A549 (cell line): ENCODE measurements around the gene TMEM266. TPM values are rescaled to one million over a fixed set of nuclear protein-coding genes. Genes with fewer than 3 reads are reported as not detected.

Source experiments
- ATAC-seq, 2 experiments: fragments of 200-7000 bp in 1 of 2; fragments of >200 bp in 1 of 2; cut with Nextera tagmentation in 1 of 2; cut with Tn5 transposase in 1 of 2; 3 replicates each; pipeline versions ENCODE4 v1.8.0 to v1.9.1; 2018 to 2020; ENCODE audit warnings: mild to moderate bottlenecking in 1 of 2, moderate library complexity in 1 of 2
- CTCF ChIA-PET: fragments of 300-600 bp; sonication (Branson Sonifier 250); formaldehyde crosslinking; extraction: SDS; loops from one replicate; lab custom pipeline; 2021; ENCODE audit warnings: antibody characterized with exemption, inconsistent platforms; lab: Yijun Ruan, JAX
- POLR2A ChIA-PET: fragments of 350-600 bp; formaldehyde crosslinking; extraction: SDS; loops from one replicate; lab custom pipeline; 2021; ENCODE audit warnings: antibody characterized with exemption, inconsistent platforms; lab: Yijun Ruan, JAX
- DNase-seq, 2 experiments: peaks; one replicate each; pipeline versions ENCODE4 v3.0.0 to v3.0.0-alpha.2; 2011 to 2016; ENCODE audit warnings: low read depth in 1 of 2, low spot score in 1 of 2
- FAIRE-seq: peaks from 2 replicates; lab custom pipeline; 2011; peaks lifted over from hg19 to GRCh38; lab: Jason Lieb, UNC
- H3K27ac ChIP-seq, 2 experiments: fragments of >200 bp; sonication (Bioruptor Twin); formaldehyde crosslinking; 3 replicates each; pipeline ENCODE4 v1.5.1; 2016 to 2017
- H3K4me1 ChIP-seq: fragments of >200 bp; sonication (Bioruptor Twin); formaldehyde crosslinking; 3 replicates; pipeline ENCODE4 v1.6.1; 2016
- H3K4me2 ChIP-seq: fragments of >200 bp; sonication (Bioruptor Twin); formaldehyde crosslinking; 3 replicates; pipeline ENCODE4 v1.6.1; 2016
- H3K4me3 ChIP-seq: fragments of >200 bp; sonication (Bioruptor Twin); formaldehyde crosslinking; 3 replicates; pipeline ENCODE4 v1.5.1; 2016
- H3K9me3 ChIP-seq: fragments of >200 bp; sonication (Bioruptor Twin); formaldehyde crosslinking; 3 replicates; pipeline ENCODE4 v1.6.1; 2016
- ATOH8 ChIP-seq: fragments of 250-450 bp; sonication (Bioruptor Pico); IDR thresholded peaks from 2 replicates; pipeline ENCODE4 v1.5.0; 2020; ENCODE audit warnings: low read depth, mild to moderate bottlenecking, moderate library complexity
- CBX2 ChIP-seq: fragments of 200-600 bp; sonication (generic); IDR thresholded peaks from 2 replicates; pipeline ENCODE4 v1.6.1; 2016; ENCODE audit warnings: low read depth, mild to moderate bottlenecking, borderline replicate concordance
- CHD4 ChIP-seq: fragments of 200-600 bp; sonication (generic); IDR thresholded peaks from 2 replicates; pipeline ENCODE4 v1.6.1; 2016; ENCODE audit warnings: antibody characterized with exemption, mild to moderate bottlenecking, borderline replicate concordance
- ESRRA ChIP-seq: fragments of 150-350 bp; IDR thresholded peaks from 2 replicates; pipeline ENCODE4 v1.6.1; 2014; ENCODE audit warnings: mild to moderate bottlenecking, low read length, borderline replicate concordance
- FOSB ChIP-seq: fragments of 250-450 bp; sonication (Bioruptor Pico); IDR thresholded peaks from 2 replicates; pipeline ENCODE4 v1.5.0; 2020; ENCODE audit warnings: mild to moderate bottlenecking, moderate library complexity
- FOSL2 ChIP-seq, 2 experiments: fragments of 450-650 bp in 1 of 2; fragments of >200 bp in 1 of 2; sonication (Bioruptor Twin) in 1 of 2; formaldehyde crosslinking; IDR thresholded peaks; 2 replicates each; pipeline versions ENCODE4 v1.5.0 to v1.6.1; 2016 to 2020; ENCODE audit warnings: mild to moderate bottlenecking in 1 of 2, moderate library complexity in 1 of 2
- HDAC2 ChIP-seq: fragments of 200-600 bp; sonication (generic); IDR thresholded peaks from 2 replicates; pipeline ENCODE4 v1.6.1; 2016
- HOXA7 ChIP-seq: fragments of 250-450 bp; sonication (Bioruptor Pico); IDR thresholded peaks from 2 replicates; pipeline ENCODE4 v1.5.0; 2020; ENCODE audit warnings: mild to moderate bottlenecking, moderate library complexity
- HOXB5 ChIP-seq: fragments of 250-450 bp; sonication (Bioruptor Pico); IDR thresholded peaks from 2 replicates; pipeline ENCODE4 v1.5.0; 2020; ENCODE audit warnings: mild to moderate bottlenecking, moderate library complexity
- JUN ChIP-seq, 2 experiments: fragments of >200 bp; sonication (Bioruptor Twin); formaldehyde crosslinking; IDR thresholded peaks; 2 replicates in 1 of 2; 3 replicates in 1 of 2; pipeline ENCODE4 v1.6.1; 2016 to 2017
- JUNB ChIP-seq: fragments of >200 bp; sonication (Bioruptor Twin); formaldehyde crosslinking; IDR thresholded peaks from 2 replicates; pipeline ENCODE4 v1.6.1; 2016
- NFE2L2 ChIP-seq: fragments of 150-350 bp; conservative IDR thresholded peaks from 2 replicates; pipeline ENCODE4 v1.6.1; 2014; ENCODE audit warnings: low read length
- POLR2A ChIP-seq: IDR thresholded peaks from 2 replicates; pipeline ENCODE4 v1.6.1; 2012; ENCODE audit warnings: mild to moderate bottlenecking, low read length
- RCOR1 ChIP-seq: fragments of 150-350 bp; IDR thresholded peaks from 2 replicates; pipeline ENCODE4 v1.6.1; 2014; ENCODE audit warnings: antibody characterized with exemption, low read length, low read depth
- RNF2 ChIP-seq: fragments of 200-600 bp; sonication (generic); IDR thresholded peaks from 2 replicates; pipeline ENCODE4 v1.6.1; 2016; ENCODE audit warnings: low read depth, mild to moderate bottlenecking, antibody characterized with exemption, moderate library complexity, borderline replicate concordance
- SMC3 ChIP-seq: fragments of >200 bp; sonication (Bioruptor Twin); formaldehyde crosslinking; IDR thresholded peaks from 3 replicates; pipeline ENCODE4 v1.6.1; 2018; ENCODE audit warnings: inconsistent platforms
- SREBF2 ChIP-seq: fragments of 450-650 bp; IDR thresholded peaks from 2 replicates; pipeline ENCODE4 v1.6.1; 2014; ENCODE audit warnings: mild to moderate bottlenecking, moderate library complexity
- ZC3H11A ChIP-seq: fragments of 450-650 bp; IDR thresholded peaks from 2 replicates; pipeline ENCODE4 v1.6.1; 2014; ENCODE audit warnings: antibody characterized with exemption, mild to moderate bottlenecking
- ZNF302 ChIP-seq: fragments of 250-450 bp; sonication (Bioruptor Pico); IDR thresholded peaks from 2 replicates; pipeline ENCODE4 v1.9.0; 2021; ENCODE audit warnings: inconsistent platforms, mild to moderate bottlenecking, moderate library complexity
- WGBS: methylation state at CpG from one replicate; pipeline ENCODE4 v1.1.6; 2017; ENCODE audit errors: missing lambda C conversion rate; 5-methylcytosine and 5-hydroxymethylcytosine counted together
- polyA plus RNA-seq, 4 experiments: library from polyadenylated mRNA; depleted of rRNA in 3 of 4; stranded (reverse); fragments of >200 nt; fragmentation: RNase III in 1 of 4; extraction: RNeasy Plus Mini Kit Qiagen cat#74134 plus additional on column Dnase treatment in 1 of 4; gene quantifications; 2 replicates in 3 of 4; 3 replicates in 1 of 4; pipeline ENCODE4 v1.2.3, GENCODE V29; 2011 to 2017
- TF ChIP-seq, protein P1 (sequence below): fragments of 200-600 bp; sonication (generic); IDR thresholded peaks from 2 replicates; pipeline ENCODE4 v1.6.1; 2016; ENCODE audit warnings: antibody characterized with exemption, mild to moderate bottlenecking, moderate library complexity
- TF ChIP-seq, protein P2 (sequence below): fragments of >200 bp; sonication (Bioruptor Twin); formaldehyde crosslinking; IDR thresholded peaks from 2 replicates; pipeline ENCODE4 v1.6.1; 2016

Gene TMEM266
- polyA plus RNA-seq, 2 of the 4 experiments (the other 2 are of a cell fraction): 0.06 to 0.08 TPM

DNA sequence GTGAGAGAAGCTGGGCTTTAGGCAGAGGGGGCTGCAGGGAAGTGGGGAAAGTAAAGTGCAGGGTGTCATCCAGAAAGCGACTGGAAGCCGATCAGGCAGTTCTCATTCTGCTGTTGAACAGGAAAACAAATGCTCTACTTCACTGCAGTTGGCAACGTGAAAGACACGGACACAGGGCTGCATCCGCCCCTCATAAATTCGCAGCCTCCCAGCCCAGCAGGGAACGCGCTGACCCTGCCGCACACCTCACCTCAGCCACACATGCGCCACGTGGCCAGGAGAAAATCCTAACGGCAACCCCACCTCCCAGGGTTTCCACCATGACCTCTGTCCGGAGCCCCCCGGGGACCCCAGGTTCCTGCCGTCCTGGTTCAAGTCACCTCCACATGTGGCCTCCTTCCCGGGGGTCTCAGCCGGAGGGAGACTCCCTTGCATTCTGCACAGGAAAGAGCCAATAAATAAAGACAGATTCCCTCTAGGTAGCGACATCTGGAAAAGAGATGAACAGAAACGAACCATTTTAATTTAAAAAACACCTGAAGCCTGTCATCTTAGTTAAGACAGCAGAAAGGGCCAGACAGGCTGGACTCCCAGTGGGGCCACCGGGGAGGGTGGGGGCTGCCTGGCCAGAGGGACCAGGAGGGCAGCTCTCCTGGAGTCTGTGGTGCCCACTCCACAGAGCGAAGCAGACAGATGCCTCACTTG is 118.7 kb downstream of the TMEM266 start:
- H3K4me1 ChIP-seq: peaks cover 11% of the 10 kb centered on the region; the same call in 2 of the 3 replicates
- TF ChIP-seq RNF2 (no peak), ATOH8 (CRISPR knock-in tag) (no peak), FOSB (no peak), CBX2 (no peak)
- TF ChIP-seq, protein P1, sequence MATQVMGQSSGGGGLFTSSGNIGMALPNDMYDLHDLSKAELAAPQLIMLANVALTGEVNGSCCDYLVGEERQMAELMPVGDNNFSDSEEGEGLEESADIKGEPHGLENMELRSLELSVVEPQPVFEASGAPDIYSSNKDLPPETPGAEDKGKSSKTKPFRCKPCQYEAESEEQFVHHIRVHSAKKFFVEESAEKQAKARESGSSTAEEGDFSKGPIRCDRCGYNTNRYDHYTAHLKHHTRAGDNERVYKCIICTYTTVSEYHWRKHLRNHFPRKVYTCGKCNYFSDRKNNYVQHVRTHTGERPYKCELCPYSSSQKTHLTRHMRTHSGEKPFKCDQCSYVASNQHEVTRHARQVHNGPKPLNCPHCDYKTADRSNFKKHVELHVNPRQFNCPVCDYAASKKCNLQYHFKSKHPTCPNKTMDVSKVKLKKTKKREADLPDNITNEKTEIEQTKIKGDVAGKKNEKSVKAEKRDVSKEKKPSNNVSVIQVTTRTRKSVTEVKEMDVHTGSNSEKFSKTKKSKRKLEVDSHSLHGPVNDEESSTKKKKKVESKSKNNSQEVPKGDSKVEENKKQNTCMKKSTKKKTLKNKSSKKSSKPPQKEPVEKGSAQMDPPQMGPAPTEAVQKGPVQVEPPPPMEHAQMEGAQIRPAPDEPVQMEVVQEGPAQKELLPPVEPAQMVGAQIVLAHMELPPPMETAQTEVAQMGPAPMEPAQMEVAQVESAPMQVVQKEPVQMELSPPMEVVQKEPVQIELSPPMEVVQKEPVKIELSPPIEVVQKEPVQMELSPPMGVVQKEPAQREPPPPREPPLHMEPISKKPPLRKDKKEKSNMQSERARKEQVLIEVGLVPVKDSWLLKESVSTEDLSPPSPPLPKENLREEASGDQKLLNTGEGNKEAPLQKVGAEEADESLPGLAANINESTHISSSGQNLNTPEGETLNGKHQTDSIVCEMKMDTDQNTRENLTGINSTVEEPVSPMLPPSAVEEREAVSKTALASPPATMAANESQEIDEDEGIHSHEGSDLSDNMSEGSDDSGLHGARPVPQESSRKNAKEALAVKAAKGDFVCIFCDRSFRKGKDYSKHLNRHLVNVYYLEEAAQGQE: no peak
- TF ChIP-seq, protein P2, sequence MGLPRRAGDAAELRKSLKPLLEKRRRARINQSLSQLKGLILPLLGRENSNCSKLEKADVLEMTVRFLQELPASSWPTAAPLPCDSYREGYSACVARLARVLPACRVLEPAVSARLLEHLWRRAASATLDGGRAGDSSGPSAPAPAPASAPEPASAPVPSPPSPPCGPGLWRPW: no peak
- FAIRE-seq (no peak), ATAC-seq (no peak), DNase-seq (no peak)
- WGBS: 66% methylated on average over 21 of the region's 21 CpGs
- H3K27ac ChIP-seq: peak overlapping the region; percentile 47 to 67; a peak in 5 of 6 replicates
- H3K4me2 ChIP-seq: peak overlapping the region; percentile 38; the same call in 1 of the 3 replicates
- POLR2A ChIA-PET: no interaction called here
- no peaks in the 10 kb centered on the region for H3K9me3 ChIP-seq
- CTCF ChIA-PET: interaction anchor here (1.2 to 5.5 kb wide), 7 partner anchors 8 to 30 kb away, joined by 3 to 34 read pairs (median 7); no protein-coding TSS in a partner anchor
- no peak overlapping the region for H3K4me3 ChIP-seq

DNA sequence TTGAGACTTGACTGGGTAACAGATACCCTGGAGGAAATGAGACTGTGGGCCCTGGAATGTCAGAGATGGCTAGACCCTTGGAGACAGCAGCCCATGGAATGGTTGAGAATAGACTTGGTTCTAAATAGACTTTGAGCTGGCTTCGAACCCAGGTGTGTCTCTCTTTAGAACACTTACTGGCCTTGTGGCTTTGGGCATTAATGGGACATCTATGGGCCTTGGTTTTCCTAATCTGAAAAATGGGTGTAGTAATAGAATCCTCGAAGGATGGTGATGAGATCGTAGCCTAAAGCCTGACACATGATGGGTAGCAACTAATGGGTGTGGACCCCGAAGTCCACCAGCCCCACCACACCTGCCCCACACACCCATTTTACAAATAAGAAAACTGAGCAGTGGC is 119.2 kb downstream of the TMEM266 start:
- FAIRE-seq (no peak), DNase-seq (no peak)
- ChIA-PET CTCF (interaction anchor here (0.9 to 3.0 kb wide), 5 partner anchors 10 to 31 kb away, joined by 3 to 11 read pairs (median 6); no protein-coding TSS in a partner anchor), POLR2A (no interaction called here)
- Histone ChIP-seq H3K4me1 (peaks cover 11% of the 10 kb centered on the region; the same call in 2 of the 3 replicates), H3K4me3 (no peak overlapping the region)
- no peak for TF ChIP-seq ZNF302 (CRISPR knock-in tag)
- no peak for TF ChIP-seq RCOR1
- no peak for TF ChIP-seq ESRRA
- no peak for TF ChIP-seq JUNB
- TF ChIP-seq HOXB5 (CRISPR knock-in tag): no peak
- TF ChIP-seq ZC3H11A: no peak
- TF ChIP-seq SREBF2: no peak
- no peak for TF ChIP-seq HDAC2
- TF ChIP-seq JUN (IDR thresholded peaks at IDR 0.05): no peak
- no peak for TF ChIP-seq CHD4
- no peak for TF ChIP-seq SMC3
- TF ChIP-seq HOXA7 (CRISPR knock-in tag): no peak
- no peak for TF ChIP-seq FOSL2 (IDR thresholded peaks at IDR 0.05)
- no peak for TF ChIP-seq FOSL2 (CRISPR knock-in tag; IDR thresholded peaks at IDR 0.05)
- no peak for TF ChIP-seq NFE2L2
- TF ChIP-seq POLR2A: no peak
- TF ChIP-seq, all 56 proteins: peak for 0
- 45% methylated on average over 4 of the region's 4 CpGs for WGBS
- ATAC-seq: no peak
- Histone ChIP-seq H3K9me3 (no peaks in the 10 kb centered on the region), H3K27ac (peak overlapping the region in 1 of 2 experiments; percentile 67; a peak in 1 of 6 replicates), H3K4me2 (no peak overlapping the region)
